C4-2B (cell line): ENCODE results near the gene UMAD1.

Experiments
- ZFX ChIP-seq: fragments of 450-650 bp; IDR thresholded peaks from 2 replicates; pipeline ENCODE4 v1.6.1; 2017
- TF ChIP-seq, protein P1 (sequence below): fragments of 450-650 bp; conservative IDR thresholded peaks from 2 replicates; pipeline ENCODE4 v1.5.1; 2017; ENCODE audit warnings: mild to moderate bottlenecking

GRCh38 chr7:7816816-7817536, 176.4 kb downstream of the UMAD1 start:
- TF ChIP-seq, protein P1, sequence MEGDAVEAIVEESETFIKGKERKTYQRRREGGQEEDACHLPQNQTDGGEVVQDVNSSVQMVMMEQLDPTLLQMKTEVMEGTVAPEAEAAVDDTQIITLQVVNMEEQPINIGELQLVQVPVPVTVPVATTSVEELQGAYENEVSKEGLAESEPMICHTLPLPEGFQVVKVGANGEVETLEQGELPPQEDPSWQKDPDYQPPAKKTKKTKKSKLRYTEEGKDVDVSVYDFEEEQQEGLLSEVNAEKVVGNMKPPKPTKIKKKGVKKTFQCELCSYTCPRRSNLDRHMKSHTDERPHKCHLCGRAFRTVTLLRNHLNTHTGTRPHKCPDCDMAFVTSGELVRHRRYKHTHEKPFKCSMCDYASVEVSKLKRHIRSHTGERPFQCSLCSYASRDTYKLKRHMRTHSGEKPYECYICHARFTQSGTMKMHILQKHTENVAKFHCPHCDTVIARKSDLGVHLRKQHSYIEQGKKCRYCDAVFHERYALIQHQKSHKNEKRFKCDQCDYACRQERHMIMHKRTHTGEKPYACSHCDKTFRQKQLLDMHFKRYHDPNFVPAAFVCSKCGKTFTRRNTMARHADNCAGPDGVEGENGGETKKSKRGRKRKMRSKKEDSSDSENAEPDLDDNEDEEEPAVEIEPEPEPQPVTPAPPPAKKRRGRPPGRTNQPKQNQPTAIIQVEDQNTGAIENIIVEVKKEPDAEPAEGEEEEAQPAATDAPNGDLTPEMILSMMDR = no peak
- no peak for TF ChIP-seq ZFX
